Endodermal cell (in vitro differentiated cells): ENCODE measurements around the gene GALNT1. TPM values are rescaled to one million over a fixed set of nuclear protein-coding genes. Genes with fewer than 3 reads are reported as not detected.

Source experiments
- DNase-seq: peaks from one replicate; pipeline ENCODE4 v3.0.0-alpha.2; 2017
- H3K27ac ChIP-seq: 2 replicates; pipeline ENCODE4 v1.5.1; 2013; ENCODE audit warnings: mild to moderate bottlenecking, low read depth, low read length, moderate library complexity
- H3K27me3 ChIP-seq: 2 replicates; pipeline ENCODE4 v1.6.1; 2013; ENCODE audit warnings: mild to moderate bottlenecking, low read length, moderate library complexity; ENCODE audit not compliant: insufficient read depth, control insufficient read depth, poor library complexity, severe bottlenecking
- H3K36me3 ChIP-seq: 2 replicates; pipeline ENCODE4 v1.7.0; 2013; ENCODE audit warnings: mild to moderate bottlenecking, low read length, moderate library complexity; ENCODE audit not compliant: control insufficient read depth, insufficient read depth
- H3K4me1 ChIP-seq: one replicate; pipeline ENCODE4 v1.7.0; 2013; ENCODE audit warnings: low read length; ENCODE audit not compliant: control insufficient read depth, insufficient read depth
- H3K4me3 ChIP-seq: 2 replicates; pipeline ENCODE4 v1.5.1; 2013; ENCODE audit warnings: mild to moderate bottlenecking, low read length, moderate library complexity
- H3K9ac ChIP-seq: 2 replicates; pipeline ENCODE4 v1.6.1; 2013; ENCODE audit warnings: mild to moderate bottlenecking, low read length, moderate library complexity; ENCODE audit not compliant: poor library complexity, severe bottlenecking; ENCODE audit errors: extremely low read depth
- H3K9me3 ChIP-seq: 2 replicates; pipeline ENCODE4 v1.6.1; 2013; ENCODE audit warnings: mild to moderate bottlenecking, low read length, moderate library complexity; ENCODE audit not compliant: control insufficient read depth
- H3K27ac Mint-ChIP-seq: 2 replicates; pipeline ENCODE4 v1.8.0; 2020; ENCODE audit warnings: mixed read lengths
- H3K27me3 Mint-ChIP-seq: 2 replicates; pipeline ENCODE4 v1.8.0; 2021; ENCODE audit warnings: mild to moderate bottlenecking, mixed read lengths; ENCODE audit not compliant: insufficient read depth
- H3K36me3 Mint-ChIP-seq: 2 replicates; pipeline ENCODE4 v1.8.0; 2020; ENCODE audit warnings: low read depth, mixed read lengths
- H3K4me1 Mint-ChIP-seq: 2 replicates; pipeline ENCODE4 v1.8.0; 2020; ENCODE audit warnings: mixed read lengths
- H3K4me3 Mint-ChIP-seq: 2 replicates; pipeline ENCODE4 v1.8.0; 2020; ENCODE audit warnings: mild to moderate bottlenecking, moderate library complexity, mixed read lengths
- H3K9me3 Mint-ChIP-seq: 2 replicates; pipeline ENCODE4 v1.8.0; 2020; ENCODE audit warnings: mild to moderate bottlenecking, mixed read lengths
- WGBS, 2 experiments: methylation state at CpG; one replicate each; pipeline versions ENCODE4 v1.1.5 to v1.1.7; 2013; ENCODE audit warnings: missing lambda C conversion rate in 2 of 2, mixed read lengths in 1 of 2; ENCODE audit not compliant: insufficient coverage in 1 of 2, insufficient read length in 1 of 2; 5-methylcytosine and 5-hydroxymethylcytosine counted together
- total RNA-seq, 2 donors: library from RNA; stranded (reverse); fragmentation: NEBNext Ultra II Directional in 1 of 2; extraction: Animal tissue kit (Norgen Biotek cat#: 25700) in 1 of 2; gene quantifications; 2 replicates in 1 of 2; 3 replicates in 1 of 2; pipeline ENCODE4 v1.2.1, GENCODE V29; 2021
- TF ChIP-seq, protein P1 (sequence below): fragments of 200-600 bp; sonication (generic); conservative IDR thresholded peaks from 2 replicates; pipeline ENCODE4 v1.5.0; 2021; ENCODE audit warnings: antibody characterized with exemption, mild to moderate bottlenecking

The GALNT1 gene
- total RNA-seq, 2 donors from 2014 or later, result 82.5 to 102 TPM

DNA sequence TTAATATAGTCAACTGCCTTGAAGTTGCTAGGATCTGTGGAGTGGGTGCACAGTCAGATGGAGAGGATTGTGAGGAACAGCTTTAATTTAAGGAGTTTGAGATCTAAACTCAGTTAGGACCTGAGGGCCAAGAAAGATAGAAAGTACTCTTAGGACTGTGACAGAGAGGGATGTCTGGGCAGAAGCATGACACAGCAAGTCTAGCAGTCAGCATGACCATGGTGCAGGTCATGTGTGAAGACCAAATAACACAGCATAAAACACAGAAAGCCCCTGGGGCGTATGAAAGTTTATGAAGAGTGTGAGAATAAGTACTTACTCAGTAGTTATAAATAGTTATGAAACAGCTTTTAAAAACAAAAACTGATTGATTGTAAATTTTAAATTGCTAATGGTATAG lies 107.2 kb downstream of the GALNT1 start:
- H3K4me3 ChIP-seq, result no peak overlapping the region
- no peaks in the 10 kb centered on the region for H3K4me1 Mint-ChIP-seq
- DNase-seq, result no peak
- TF ChIP-seq, protein P1, sequence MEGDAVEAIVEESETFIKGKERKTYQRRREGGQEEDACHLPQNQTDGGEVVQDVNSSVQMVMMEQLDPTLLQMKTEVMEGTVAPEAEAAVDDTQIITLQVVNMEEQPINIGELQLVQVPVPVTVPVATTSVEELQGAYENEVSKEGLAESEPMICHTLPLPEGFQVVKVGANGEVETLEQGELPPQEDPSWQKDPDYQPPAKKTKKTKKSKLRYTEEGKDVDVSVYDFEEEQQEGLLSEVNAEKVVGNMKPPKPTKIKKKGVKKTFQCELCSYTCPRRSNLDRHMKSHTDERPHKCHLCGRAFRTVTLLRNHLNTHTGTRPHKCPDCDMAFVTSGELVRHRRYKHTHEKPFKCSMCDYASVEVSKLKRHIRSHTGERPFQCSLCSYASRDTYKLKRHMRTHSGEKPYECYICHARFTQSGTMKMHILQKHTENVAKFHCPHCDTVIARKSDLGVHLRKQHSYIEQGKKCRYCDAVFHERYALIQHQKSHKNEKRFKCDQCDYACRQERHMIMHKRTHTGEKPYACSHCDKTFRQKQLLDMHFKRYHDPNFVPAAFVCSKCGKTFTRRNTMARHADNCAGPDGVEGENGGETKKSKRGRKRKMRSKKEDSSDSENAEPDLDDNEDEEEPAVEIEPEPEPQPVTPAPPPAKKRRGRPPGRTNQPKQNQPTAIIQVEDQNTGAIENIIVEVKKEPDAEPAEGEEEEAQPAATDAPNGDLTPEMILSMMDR, result no peak
- H3K36me3 Mint-ChIP-seq, result peaks cover 17% of the 10 kb centered on the region
- no peaks in the 10 kb centered on the region for H3K9me3 ChIP-seq
- H3K27me3 ChIP-seq, result no peaks in the 10 kb centered on the region
- H3K27ac ChIP-seq, result no peak overlapping the region
- H3K36me3 ChIP-seq, result peaks cover 45% of the 10 kb centered on the region
- WGBS, 2 experiments, result 71% methylated on average over 1 of the region's 1 CpG; no CpG with 5 or more reads in 1 of the 2 experiments
- no peak overlapping the region for H3K27ac Mint-ChIP-seq
- no peaks in the 10 kb centered on the region for H3K4me1 ChIP-seq
- H3K9ac ChIP-seq, result no peak overlapping the region
- H3K27me3 Mint-ChIP-seq, result no peaks in the 10 kb centered on the region
- H3K4me3 Mint-ChIP-seq, result no peak overlapping the region
- no peaks in the 10 kb centered on the region for H3K9me3 Mint-ChIP-seq

DNA sequence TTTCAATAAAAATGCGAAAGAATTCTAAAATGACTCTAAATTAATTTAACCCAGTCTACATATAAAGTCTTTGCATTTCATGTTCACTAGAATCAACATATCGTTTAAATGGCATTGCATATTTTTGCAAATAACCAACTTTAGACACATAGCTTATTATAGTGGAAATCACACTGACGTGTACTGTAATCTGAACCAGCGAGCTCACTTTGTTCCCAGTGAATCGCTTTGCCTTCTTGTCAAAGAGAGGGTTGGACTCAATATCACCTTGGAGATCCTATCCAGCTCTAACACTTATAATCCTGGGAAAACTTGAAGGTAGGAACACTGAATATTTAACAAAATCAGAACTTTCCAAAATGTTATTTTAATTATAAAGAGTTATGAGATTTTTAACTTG lies 108.2 kb downstream of the GALNT1 start:
- 98 to 100% methylated on average over 1 to 5 of the region's 5 CpGs for WGBS, 2 experiments

DNA sequence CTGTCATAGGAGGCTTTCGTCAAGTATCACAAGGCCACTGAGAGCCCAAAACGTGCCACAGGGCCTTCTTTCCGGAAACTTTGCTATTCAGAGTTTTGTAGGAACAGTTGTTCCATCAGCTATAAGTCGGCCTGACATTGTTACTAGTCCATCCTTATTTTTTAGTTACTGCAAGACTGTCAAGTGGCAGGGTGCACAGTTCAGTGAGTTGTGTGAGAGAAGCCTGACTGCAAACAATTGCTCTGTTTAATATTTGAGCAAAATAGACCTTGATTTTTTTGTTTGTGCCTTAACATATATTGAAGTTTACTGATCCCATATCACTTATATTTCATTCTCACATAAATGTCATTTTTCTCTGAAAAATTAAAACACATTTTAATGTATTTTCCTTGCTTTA lies 110.1 kb downstream of the GALNT1 start:
- no peaks in the 10 kb centered on the region for H3K9me3 ChIP-seq
- TF ChIP-seq, protein P1, result no peak
- no peak overlapping the region for H3K9ac ChIP-seq
- peaks cover 5% of the 10 kb centered on the region for H3K36me3 Mint-ChIP-seq
- no peaks in the 10 kb centered on the region for H3K27me3 Mint-ChIP-seq
- H3K27ac ChIP-seq, result no peak overlapping the region
- no peaks in the 10 kb centered on the region for H3K4me1 ChIP-seq
- no peak overlapping the region for H3K4me3 Mint-ChIP-seq
- WGBS, 2 experiments, result 91 to 100% methylated on average over 4 of the region's 4 CpGs
- H3K27me3 ChIP-seq, result no peaks in the 10 kb centered on the region
- no peaks in the 10 kb centered on the region for H3K4me1 Mint-ChIP-seq
- DNase-seq, result no peak
- H3K9me3 Mint-ChIP-seq, result no peaks in the 10 kb centered on the region
- H3K36me3 ChIP-seq, result peaks cover 37% of the 10 kb centered on the region
- H3K4me3 ChIP-seq, result no peak overlapping the region
- no peak overlapping the region for H3K27ac Mint-ChIP-seq

More for the DNA sequence above, 108.2 kb downstream of the GALNT1 start:
- no peaks in the 10 kb centered on the region for H3K9me3 ChIP-seq
- H3K27ac ChIP-seq, result no peak overlapping the region
- peaks cover 40% of the 10 kb centered on the region for H3K36me3 ChIP-seq
- H3K27me3 Mint-ChIP-seq, result no peaks in the 10 kb centered on the region
- H3K36me3 Mint-ChIP-seq, result peaks cover 13% of the 10 kb centered on the region
- H3K4me1 ChIP-seq, result no peaks in the 10 kb centered on the region
- TF ChIP-seq, protein P1, result no peak
- H3K4me3 Mint-ChIP-seq, result no peak overlapping the region
- no peaks in the 10 kb centered on the region for H3K4me1 Mint-ChIP-seq
- H3K27me3 ChIP-seq, result no peaks in the 10 kb centered on the region
- H3K9me3 Mint-ChIP-seq, result no peaks in the 10 kb centered on the region
- H3K27ac Mint-ChIP-seq, result no peak overlapping the region
- DNase-seq, result no peak
- H3K4me3 ChIP-seq, result no peak overlapping the region
- no peak overlapping the region for H3K9ac ChIP-seq
